LNCaP clone FGC (cell line): ENCODE results near the gene FAM13C.
"Not testable (repeated sequence)": the region's sequence is repeated elsewhere in the genome, so short reads cannot be mapped to it uniquely, and the experiment has no call there.

Experiments
- DNase-seq: peaks from one replicate; pipeline ENCODE4 v3.0.0-alpha.2; 2011; ENCODE audit warnings: low read depth
- H3K4me3 ChIP-seq: 2 replicates; pipeline ENCODE4 v1.5.1; 2011; ENCODE audit warnings: mild to moderate bottlenecking, low read depth, low read length, control low read depth
- TF ChIP-seq, protein P1 (sequence below): IDR thresholded peaks from 2 replicates; pipeline ENCODE4 v1.5.1; 2012; ENCODE audit warnings: mild to moderate bottlenecking; ENCODE audit not compliant: control insufficient read depth, insufficient read depth; ENCODE audit errors: extremely low read depth

Gene FAM13C

DNA sequence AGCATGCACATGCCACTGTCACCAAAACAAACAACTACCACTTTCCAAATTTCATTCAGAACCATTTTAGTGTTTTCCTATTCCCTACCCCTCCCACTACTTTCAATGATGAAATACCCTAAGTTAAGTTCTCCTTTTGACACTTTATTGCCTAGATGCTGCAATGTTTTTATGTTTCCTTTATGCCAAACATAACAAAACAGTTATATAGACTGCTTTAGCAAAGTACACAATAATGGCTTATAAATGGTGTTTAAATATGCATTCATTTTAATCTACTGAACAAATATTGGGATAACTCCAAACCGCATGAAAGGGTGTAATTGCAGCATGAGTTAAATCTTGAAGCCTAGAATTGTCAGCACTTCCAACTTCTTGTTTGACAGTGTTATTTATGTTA lies 116.7 kb downstream of the FAM13C start:
- DNase-seq: peak; percentile 94
- TF ChIP-seq, protein P1, sequence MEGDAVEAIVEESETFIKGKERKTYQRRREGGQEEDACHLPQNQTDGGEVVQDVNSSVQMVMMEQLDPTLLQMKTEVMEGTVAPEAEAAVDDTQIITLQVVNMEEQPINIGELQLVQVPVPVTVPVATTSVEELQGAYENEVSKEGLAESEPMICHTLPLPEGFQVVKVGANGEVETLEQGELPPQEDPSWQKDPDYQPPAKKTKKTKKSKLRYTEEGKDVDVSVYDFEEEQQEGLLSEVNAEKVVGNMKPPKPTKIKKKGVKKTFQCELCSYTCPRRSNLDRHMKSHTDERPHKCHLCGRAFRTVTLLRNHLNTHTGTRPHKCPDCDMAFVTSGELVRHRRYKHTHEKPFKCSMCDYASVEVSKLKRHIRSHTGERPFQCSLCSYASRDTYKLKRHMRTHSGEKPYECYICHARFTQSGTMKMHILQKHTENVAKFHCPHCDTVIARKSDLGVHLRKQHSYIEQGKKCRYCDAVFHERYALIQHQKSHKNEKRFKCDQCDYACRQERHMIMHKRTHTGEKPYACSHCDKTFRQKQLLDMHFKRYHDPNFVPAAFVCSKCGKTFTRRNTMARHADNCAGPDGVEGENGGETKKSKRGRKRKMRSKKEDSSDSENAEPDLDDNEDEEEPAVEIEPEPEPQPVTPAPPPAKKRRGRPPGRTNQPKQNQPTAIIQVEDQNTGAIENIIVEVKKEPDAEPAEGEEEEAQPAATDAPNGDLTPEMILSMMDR: no peak
- H3K4me3 ChIP-seq: no peak overlapping the region

- DNase-seq: no peak
- TF ChIP-seq, protein P1: no peak
- H3K4me3 ChIP-seq: no peak overlapping the region
These were observed 117.5 kb downstream of the FAM13C start for GRCh38 chr10:59244871-59245270.

DNA sequence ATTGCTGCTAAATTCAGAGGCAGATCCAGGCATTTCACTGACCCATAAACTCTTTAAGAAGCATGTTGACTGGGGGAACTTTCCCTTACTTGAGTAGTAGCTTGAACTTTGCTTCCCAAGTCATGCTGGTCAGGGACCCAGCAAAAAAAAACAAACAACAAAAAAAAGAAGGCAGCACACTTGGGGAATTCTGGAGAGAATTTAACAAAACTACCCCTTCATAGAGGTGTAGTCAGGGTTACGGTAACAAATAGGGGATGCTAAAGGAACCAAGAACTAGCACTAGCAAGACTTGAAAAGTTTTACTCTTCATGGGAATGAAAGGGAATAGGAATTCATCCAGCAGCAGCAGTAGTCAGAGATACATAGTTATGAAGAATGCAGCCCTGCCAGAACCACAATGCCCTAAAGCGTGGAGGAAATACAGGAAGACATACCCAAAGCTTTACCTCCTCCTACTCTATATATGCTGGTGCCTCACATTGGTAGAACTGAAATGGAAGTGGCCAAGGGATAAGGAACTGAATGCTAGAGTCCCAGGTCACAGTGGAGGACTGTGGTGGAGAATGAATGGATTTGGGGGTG lies 118.6 kb downstream of the FAM13C start:
- no peak for DNase-seq
- TF ChIP-seq, protein P1: no peak
- H3K4me3 ChIP-seq: no peak overlapping the region

- TF ChIP-seq, protein P1: no peak
- no peak overlapping the region for H3K4me3 ChIP-seq
- no peak for DNase-seq
These were observed 119.4 kb downstream of the FAM13C start for GRCh38 chr10:59242991-59243390.

GRCh38 chr10:59242057-59242456 lies 120.3 kb downstream of the FAM13C start:
- no peak overlapping the region for H3K4me3 ChIP-seq
- no peak for DNase-seq
- TF ChIP-seq, protein P1: no peak

DNA sequence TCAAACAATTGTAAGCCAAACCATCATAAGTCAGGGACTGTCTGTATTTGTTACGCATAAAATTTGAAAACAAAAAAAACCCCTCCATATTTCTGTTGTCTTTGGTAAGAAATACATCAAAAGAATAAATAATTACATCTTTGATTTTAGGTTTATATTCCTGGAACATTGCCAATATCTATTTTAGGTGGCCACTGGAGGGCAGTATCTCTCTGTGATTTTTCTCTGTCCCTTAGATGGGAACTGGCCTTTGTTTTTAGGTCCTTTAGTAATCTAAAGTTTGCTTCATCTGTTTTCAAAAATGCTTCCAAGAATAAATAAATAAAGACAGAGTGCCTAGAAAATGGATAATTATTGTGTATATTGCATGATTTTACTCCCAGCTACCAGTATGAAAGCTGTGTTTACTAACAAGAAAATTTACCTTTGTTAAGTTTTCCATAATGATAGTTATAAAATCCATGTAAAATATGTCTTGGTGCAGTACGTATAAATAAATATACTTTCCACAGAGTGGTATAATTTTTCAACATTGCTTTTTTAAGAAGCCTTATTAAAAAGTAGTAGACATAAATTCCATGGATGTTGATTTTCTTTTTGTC lies 121.7 kb downstream of the FAM13C start:
- DNase-seq: peak; percentile 32
- H3K4me3 ChIP-seq: no peak overlapping the region
- TF ChIP-seq, protein P1: peak; percentile 49

GRCh38 chr10:59239108-59239507 lies 123.2 kb downstream of the FAM13C start:
- DNase-seq, H3K4me3 ChIP-seq: not testable (repeated sequence)
